ENCODE data around the gene CENPN. TPM values are rescaled to one million over a fixed set of nuclear protein-coding genes. Genes with fewer than 3 reads are reported as not detected.

Gene CENPN
- total RNA-seq, 5 donors from 2014 or later (not counting 1 experiment from before 2014, with no cell fraction given): 1.3 to 9.0 (median 2.8) TPM

GRCh38 chr16:80993307-80993706 is 13.7 kb upstream of the CENPN start:
- Histone ChIP-seq H3K4me1 (ENCODE audit: control insufficient read depth in 1 of 2, extremely low read depth in 1 of 2, insufficient read depth in 2 of 2, low read length in 2 of 2) (peaks cover 5 to 10% of the 10 kb centered on the region in 2 experiments), H3K9me3 (no peaks in the 10 kb centered on the region), H3K27ac (ENCODE audit: low read length) (no peak overlapping the region), H3K27me3 (replicated peaks in 1 of 2; ENCODE audit: control insufficient read depth in 2 of 2, extremely low read depth in 1 of 2, insufficient read depth in 2 of 2, low read length in 1 of 2) (no peaks in the 10 kb centered on the region), H3K4me3 (ENCODE audit: control insufficient read depth in 1 of 2, extremely low read depth in 1 of 2, low read length in 1 of 2) (no peak overlapping the region), H3K36me3 (ENCODE audit: control insufficient read depth in 2 of 2, extremely low read depth in 1 of 2, insufficient read depth in 1 of 2, low read length in 1 of 2) (peaks cover 0 to 23% of the 10 kb centered on the region in 2 donors)
- peaks cover 24% of the 10 kb centered on the region for H3K36me3 Mint-ChIP-seq
- peaks cover 46 to 62% (median 47%) of the 10 kb centered on the region in 3 donors for H3K4me1 Mint-ChIP-seq
- no peaks in the 10 kb centered on the region for H3K27me3 Mint-ChIP-seq
- H3K9me3 Mint-ChIP-seq: no peaks in the 10 kb centered on the region
- no CpG with 5 or more reads among the region's 6 CpGs for WGBS (ENCODE audit: insufficient coverage)
- CTCF ChIA-PET: interaction anchor here in 1 of 2 donors (1.8 to 2.5 kb wide), 2 partner anchors 9 to 12 kb away, joined by 7 to 9 read pairs; no protein-coding TSS in a partner anchor
- DNase-seq (no peak), ATAC-seq (replicated peaks in 1 of 4) (no peak)
- peak overlapping the region in 1 of 2 donors; percentile 45 for H3K27ac Mint-ChIP-seq
- H3K4me3 Mint-ChIP-seq: no peak overlapping the region
- POLR2A ChIA-PET: interaction anchor here in 1 of 2 donors (0.7 kb wide), 1 partner anchor 22 kb away, joined by 3 read pairs; no protein-coding TSS in a partner anchor

- H3K27me3 ChIP-seq (replicated peaks in 1 of 2; ENCODE audit: control insufficient read depth in 2 of 2, extremely low read depth in 1 of 2, insufficient read depth in 2 of 2, low read length in 1 of 2): no peaks in the 10 kb centered on the region
- DNase-seq (no peak), ATAC-seq (replicated peaks in 1 of 4) (no peak)
- no peak overlapping the region for H3K27ac ChIP-seq (ENCODE audit: low read length)
- Mint-ChIP-seq H3K27me3 (no peaks in the 10 kb centered on the region), H3K27ac (no peak overlapping the region), H3K4me3 (no peak overlapping the region), H3K4me1 (peaks cover 49 to 68% (median 53%) of the 10 kb centered on the region in 3 donors), H3K36me3 (peaks cover 24% of the 10 kb centered on the region), H3K9me3 (no peaks in the 10 kb centered on the region)
- ChIA-PET POLR2A (interaction anchor here in 1 of 2 donors (0.7 kb wide), 1 partner anchor 10 kb away, joined by 3 read pairs; no protein-coding TSS in a partner anchor), CTCF (interaction anchor here in 1 of 2 donors (1.1 to 2.5 kb wide), 3 partner anchors 9 to 42 kb away, joined by 3 to 9 read pairs (median 7); partner anchors contain the start of gene ATMIN)
- peaks cover 5 to 10% of the 10 kb centered on the region in 2 experiments for H3K4me1 ChIP-seq (ENCODE audit: control insufficient read depth in 1 of 2, extremely low read depth in 1 of 2, insufficient read depth in 2 of 2, low read length in 2 of 2)
- no peaks in the 10 kb centered on the region for H3K9me3 ChIP-seq
- peaks cover 0 to 23% of the 10 kb centered on the region in 2 donors for H3K36me3 ChIP-seq (ENCODE audit: control insufficient read depth in 2 of 2, extremely low read depth in 1 of 2, insufficient read depth in 1 of 2, low read length in 1 of 2)
- no peak overlapping the region for H3K4me3 ChIP-seq (ENCODE audit: control insufficient read depth in 1 of 2, extremely low read depth in 1 of 2, low read length in 1 of 2)
Measured at GRCh38 chr16:80993834-80994233, 13.2 kb upstream of the CENPN start.

- H3K27me3 ChIP-seq (replicated peaks in 1 of 2; ENCODE audit: control insufficient read depth in 2 of 2, extremely low read depth in 1 of 2, insufficient read depth in 2 of 2, low read length in 1 of 2): no peaks in the 10 kb centered on the region
- peaks cover 0 to 23% of the 10 kb centered on the region in 2 donors for H3K36me3 ChIP-seq (ENCODE audit: control insufficient read depth in 2 of 2, extremely low read depth in 1 of 2, insufficient read depth in 1 of 2, low read length in 1 of 2)
- ATAC-seq (replicated peaks in 1 of 4) (no peak), DNase-seq (no peak)
- no peaks in the 10 kb centered on the region for H3K27me3 Mint-ChIP-seq
- H3K27ac ChIP-seq (ENCODE audit: low read length): no peak overlapping the region
- peaks cover 56 to 74% (median 56%) of the 10 kb centered on the region in 3 donors for H3K4me1 Mint-ChIP-seq
- no peak overlapping the region for H3K27ac Mint-ChIP-seq
- no peak overlapping the region for H3K4me3 ChIP-seq (ENCODE audit: control insufficient read depth in 1 of 2, extremely low read depth in 1 of 2, low read length in 1 of 2)
- no peak overlapping the region for H3K4me3 Mint-ChIP-seq
- H3K9me3 Mint-ChIP-seq: no peaks in the 10 kb centered on the region
- peaks cover 5 to 10% of the 10 kb centered on the region in 2 experiments for H3K4me1 ChIP-seq (ENCODE audit: control insufficient read depth in 1 of 2, extremely low read depth in 1 of 2, insufficient read depth in 2 of 2, low read length in 2 of 2)
- CTCF ChIA-PET: interaction anchor here (0.6 to 2.5 kb wide), 5 partner anchors 8 to 41 kb away, joined by 3 to 9 read pairs (median 5); partner anchors contain the start of gene ATMIN (in 1 of the 2)
- POLR2A ChIA-PET: interaction anchor here in 1 of 2 donors (0.7 kb wide), 1 partner anchor 10 kb away, joined by 3 read pairs; no protein-coding TSS in a partner anchor
- no peaks in the 10 kb centered on the region for H3K9me3 ChIP-seq
- peaks cover 25% of the 10 kb centered on the region for H3K36me3 Mint-ChIP-seq
Measured at GRCh38 chr16:80994451-80994850, 12.6 kb upstream of the CENPN start.

GRCh38 chr16:80996688-80997138 is 10.3 kb upstream of the CENPN start:
- peaks cover 0 to 13% of the 10 kb centered on the region in 2 donors for H3K36me3 ChIP-seq (ENCODE audit: control insufficient read depth in 2 of 2, extremely low read depth in 1 of 2, insufficient read depth in 1 of 2, low read length in 1 of 2)
- H3K27ac ChIP-seq (ENCODE audit: low read length): peak overlapping the region; percentile 61
- peak in 3 of 4 experiments; percentile 31 to 59 (median 44) for ATAC-seq (replicated peaks in 1 of 4)
- H3K9me3 Mint-ChIP-seq: no peaks in the 10 kb centered on the region
- H3K27me3 Mint-ChIP-seq: no peaks in the 10 kb centered on the region
- peak overlapping the region; percentile 80 to 86 (median 82) for H3K4me3 Mint-ChIP-seq
- peak overlapping the region; percentile 93 to 95 for H3K27ac Mint-ChIP-seq
- no peaks in the 10 kb centered on the region for H3K27me3 ChIP-seq (replicated peaks in 1 of 2; ENCODE audit: control insufficient read depth in 2 of 2, extremely low read depth in 1 of 2, insufficient read depth in 2 of 2, low read length in 1 of 2)
- peaks cover 25% of the 10 kb centered on the region for H3K36me3 Mint-ChIP-seq
- ChIA-PET CTCF (interaction anchor here (0.7 to 1.4 kb wide), 4 partner anchors 8 to 694 kb away, joined by 3 to 7 read pairs (median 4); partner anchors contain the start of gene ATMIN (in 1 of the 2)), POLR2A (interaction anchor here in 1 of 2 donors (0.5 to 0.6 kb wide), 2 partner anchors 34 to 98 kb away, joined by 3 to 5 read pairs; no protein-coding TSS in a partner anchor)
- peaks cover 60 to 90% (median 71%) of the 10 kb centered on the region in 3 donors for H3K4me1 Mint-ChIP-seq
- H3K4me3 ChIP-seq (ENCODE audit: control insufficient read depth in 1 of 2, extremely low read depth in 1 of 2, low read length in 1 of 2): peak overlapping the region in 1 of 2 donors; percentile 49
- H3K9me3 ChIP-seq: no peaks in the 10 kb centered on the region
- WGBS (ENCODE audit: insufficient coverage): no CpG with 5 or more reads among the region's 4 CpGs
- H3K4me1 ChIP-seq (ENCODE audit: control insufficient read depth in 1 of 2, extremely low read depth in 1 of 2, insufficient read depth in 2 of 2, low read length in 2 of 2): peaks cover 5 to 10% of the 10 kb centered on the region in 2 experiments
- DNase-seq: no peak

GRCh38 chr16:80997139-80997798 is 9.7 kb upstream of the CENPN start:
- H3K4me3 Mint-ChIP-seq: peak overlapping the region; percentile 80 to 86 (median 82)
- ChIA-PET POLR2A (interaction anchor here (0.6 kb wide), 3 partner anchors 26 to 80 kb away, joined by 3 read pairs; partner anchors contain the start of gene C16orf46 (in 1 of the 2)), CTCF (interaction anchor here (0.6 to 1.4 kb wide), 6 partner anchors 7 to 38 kb away, joined by 3 to 7 read pairs (median 4); partner anchors contain the start of genes ATMIN (in 1 of the 2), CENPN (in 1 of the 2) and CMC2 (in 1 of the 2))
- WGBS (ENCODE audit: insufficient coverage): no CpG with 5 or more reads among the region's 9 CpGs
- no peaks in the 10 kb centered on the region for H3K9me3 ChIP-seq
- H3K4me1 Mint-ChIP-seq: peaks cover 63 to 95% (median 76%) of the 10 kb centered on the region in 3 donors
- peaks cover 5 to 10% of the 10 kb centered on the region in 2 experiments for H3K4me1 ChIP-seq (ENCODE audit: control insufficient read depth in 1 of 2, extremely low read depth in 1 of 2, insufficient read depth in 2 of 2, low read length in 2 of 2)
- H3K4me3 ChIP-seq (ENCODE audit: control insufficient read depth in 1 of 2, extremely low read depth in 1 of 2, low read length in 1 of 2): peak overlapping the region; percentile 44 to 49
- H3K36me3 ChIP-seq (ENCODE audit: control insufficient read depth in 2 of 2, extremely low read depth in 1 of 2, insufficient read depth in 1 of 2, low read length in 1 of 2): peaks cover 0 to 10% of the 10 kb centered on the region in 2 donors
- no peaks in the 10 kb centered on the region for H3K9me3 Mint-ChIP-seq
- no peaks in the 10 kb centered on the region for H3K27me3 ChIP-seq (replicated peaks in 1 of 2; ENCODE audit: control insufficient read depth in 2 of 2, extremely low read depth in 1 of 2, insufficient read depth in 2 of 2, low read length in 1 of 2)
- peak; percentile 68 to 76 (median 72) for ATAC-seq (replicated peaks in 1 of 4)
- H3K36me3 Mint-ChIP-seq: peaks cover 25% of the 10 kb centered on the region
- peak overlapping the region; percentile 93 to 95 for H3K27ac Mint-ChIP-seq
- peak in 1 of 35 experiments; percentile 40 for DNase-seq
- no peaks in the 10 kb centered on the region for H3K27me3 Mint-ChIP-seq
- peak overlapping the region; percentile 61 for H3K27ac ChIP-seq (ENCODE audit: low read length)

Measured in T-cell (primary cell).